HEK293 (cell line): Measurements from ENCODE around the gene KANK2.
A peak's percentile ranks its signal among the peaks of the same experiment; 100 is the strongest.

Source experiments
- BCL11B ChIP-seq: fragments of 450-650 bp; formaldehyde crosslinking; IDR thresholded peaks from 2 replicates; pipeline ENCODE4 v1.5.1; 2016; ENCODE audit warnings: low read depth, missing biosample characterization, missing genetic modification characterization
- HOXA7 ChIP-seq: sonication (generic); formaldehyde crosslinking; IDR thresholded peaks from 2 replicates; pipeline ENCODE4 v1.8.1; 2022; ENCODE audit warnings: missing genetic modification reagents, borderline replicate concordance
- HOXC10 ChIP-seq: sonication (generic); formaldehyde crosslinking; IDR thresholded peaks from 2 replicates; pipeline ENCODE4 v1.8.1; 2023; ENCODE audit warnings: mild to moderate bottlenecking, missing genetic modification reagents
- PBX3 ChIP-seq: sonication (generic); formaldehyde crosslinking; IDR thresholded peaks from 2 replicates; pipeline ENCODE4 v1.8.1; 2022; ENCODE audit warnings: mild to moderate bottlenecking, moderate library complexity, missing genetic modification reagents
- RBAK ChIP-seq: fragments of 450-650 bp; formaldehyde crosslinking; IDR thresholded peaks from 2 replicates; pipeline ENCODE4 v1.5.1; 2016; ENCODE audit warnings: missing biosample characterization, missing genetic modification characterization
- SETDB1 ChIP-seq: IDR thresholded peaks from one replicate; pipeline ENCODE4 v1.6.1; 2017; ENCODE audit warnings: mild to moderate bottlenecking, low read length, moderate library complexity, mixed read lengths; ENCODE audit not compliant: insufficient read length
- YY2 ChIP-seq: fragments of 450-650 bp; formaldehyde crosslinking; IDR thresholded peaks from 2 replicates; pipeline ENCODE4 v1.5.1; 2016; ENCODE audit warnings: missing biosample characterization, missing genetic modification characterization
- ZBTB6 ChIP-seq: fragments of 450-650 bp; formaldehyde crosslinking; IDR thresholded peaks from 2 replicates; pipeline ENCODE4 v1.5.1; 2017; ENCODE audit warnings: missing biosample characterization, missing genetic modification characterization
- ZEB2 ChIP-seq: fragments of 450-650 bp; formaldehyde crosslinking; IDR thresholded peaks from 2 replicates; pipeline ENCODE4 v1.5.1; 2016; ENCODE audit warnings: missing biosample characterization, missing genetic modification characterization
- ZNF132 ChIP-seq: fragments of 450-650 bp; formaldehyde crosslinking; IDR thresholded peaks from 2 replicates; pipeline ENCODE4 v1.5.1; 2017; ENCODE audit warnings: missing biosample characterization, missing genetic modification characterization, borderline replicate concordance
- ZNF138 ChIP-seq: fragments of 450-650 bp; formaldehyde crosslinking; IDR thresholded peaks from 2 replicates; pipeline ENCODE4 v1.5.1; 2016; ENCODE audit warnings: missing biosample characterization, missing genetic modification characterization, borderline replicate concordance
- ZNF157 ChIP-seq: fragments of 450-650 bp; formaldehyde crosslinking; IDR thresholded peaks from 2 replicates; pipeline ENCODE4 v1.5.1; 2016; ENCODE audit warnings: missing biosample characterization, missing genetic modification characterization
- ZNF175 ChIP-seq: fragments of 450-650 bp; formaldehyde crosslinking; IDR thresholded peaks from 2 replicates; pipeline ENCODE4 v1.5.1; 2016; ENCODE audit warnings: missing biosample characterization, missing genetic modification characterization
- ZNF19 ChIP-seq: fragments of 450-650 bp; formaldehyde crosslinking; IDR thresholded peaks from 2 replicates; pipeline ENCODE4; 2016; ENCODE audit warnings: missing biosample characterization, missing genetic modification characterization, low read depth
- ZNF280C ChIP-seq: fragments of 450-650 bp; formaldehyde crosslinking; IDR thresholded peaks from 2 replicates; pipeline ENCODE4 v1.5.1; 2016; ENCODE audit warnings: missing biosample characterization, missing genetic modification characterization
- ZNF292 ChIP-seq: fragments of 450-650 bp; formaldehyde crosslinking; IDR thresholded peaks from 2 replicates; pipeline ENCODE4 v1.5.1; 2016; ENCODE audit warnings: low read depth, missing biosample characterization, missing genetic modification characterization, borderline replicate concordance
- ZNF341 ChIP-seq: fragments of 450-650 bp; formaldehyde crosslinking; IDR thresholded peaks from 2 replicates; pipeline ENCODE4; 2016; ENCODE audit warnings: low read depth, missing biosample characterization, missing genetic modification characterization
- ZNF350 ChIP-seq: fragments of 450-650 bp; formaldehyde crosslinking; IDR thresholded peaks from 2 replicates; pipeline ENCODE4 v1.5.0; 2017; ENCODE audit warnings: missing biosample characterization, mild to moderate bottlenecking, missing genetic modification characterization
- ZNF391 ChIP-seq: fragments of 450-650 bp; formaldehyde crosslinking; IDR thresholded peaks from 2 replicates; pipeline ENCODE4 v1.5.1; 2016; ENCODE audit warnings: low read depth, missing biosample characterization, missing genetic modification characterization, borderline replicate concordance
- ZNF404 ChIP-seq: fragments of 450-650 bp; formaldehyde crosslinking; IDR thresholded peaks from 2 replicates; pipeline ENCODE4 v1.5.1; 2017; ENCODE audit warnings: missing biosample characterization, missing genetic modification characterization
- ZNF416 ChIP-seq: fragments of 450-650 bp; formaldehyde crosslinking; IDR thresholded peaks from 2 replicates; pipeline ENCODE4 v1.5.1; 2016; ENCODE audit warnings: missing biosample characterization, missing genetic modification characterization
- ZNF433 ChIP-seq: fragments of 450-650 bp; formaldehyde crosslinking; IDR thresholded peaks from 2 replicates; pipeline ENCODE4 v1.5.1; 2016; ENCODE audit warnings: missing biosample characterization, missing genetic modification characterization, low read depth
- ZNF488 ChIP-seq: fragments of 450-650 bp; formaldehyde crosslinking; IDR thresholded peaks from 2 replicates; pipeline ENCODE4 v1.5.1; 2016; ENCODE audit warnings: missing biosample characterization, missing genetic modification characterization
- ZNF548 ChIP-seq: fragments of 450-650 bp; formaldehyde crosslinking; IDR thresholded peaks from 2 replicates; pipeline ENCODE4 v1.5.1; 2016; ENCODE audit warnings: missing biosample characterization, missing genetic modification characterization
- ZNF624 ChIP-seq: fragments of 450-650 bp; formaldehyde crosslinking; IDR thresholded peaks from 2 replicates; pipeline ENCODE4 v1.5.1; 2017; ENCODE audit warnings: missing biosample characterization, missing genetic modification characterization
- ZNF792 ChIP-seq: fragments of 450-650 bp; formaldehyde crosslinking; IDR thresholded peaks from 2 replicates; pipeline ENCODE4 v1.5.1; 2016; ENCODE audit warnings: missing biosample characterization, missing genetic modification characterization
- ZSCAN23 ChIP-seq: fragments of 450-650 bp; formaldehyde crosslinking; IDR thresholded peaks from 2 replicates; pipeline ENCODE4 v1.5.1; 2016; ENCODE audit warnings: missing biosample characterization, missing genetic modification characterization
- ZSCAN5A ChIP-seq: fragments of 450-650 bp; formaldehyde crosslinking; IDR thresholded peaks from 2 replicates; pipeline ENCODE4 v1.5.1; 2016; ENCODE audit warnings: missing biosample characterization, missing genetic modification characterization
- TF ChIP-seq, protein P1 (sequence below): fragments of 450-650 bp; formaldehyde crosslinking; IDR thresholded peaks from 2 replicates; pipeline ENCODE4 v1.5.1; 2016; ENCODE audit warnings: missing biosample characterization, missing genetic modification characterization, borderline replicate concordance
- TF ChIP-seq, protein P2 (sequence below): fragments of 450-650 bp; formaldehyde crosslinking; IDR thresholded peaks from 2 replicates; pipeline ENCODE4 v1.5.1; 2016; ENCODE audit warnings: missing biosample characterization, missing genetic modification characterization

Gene KANK2

DNA sequence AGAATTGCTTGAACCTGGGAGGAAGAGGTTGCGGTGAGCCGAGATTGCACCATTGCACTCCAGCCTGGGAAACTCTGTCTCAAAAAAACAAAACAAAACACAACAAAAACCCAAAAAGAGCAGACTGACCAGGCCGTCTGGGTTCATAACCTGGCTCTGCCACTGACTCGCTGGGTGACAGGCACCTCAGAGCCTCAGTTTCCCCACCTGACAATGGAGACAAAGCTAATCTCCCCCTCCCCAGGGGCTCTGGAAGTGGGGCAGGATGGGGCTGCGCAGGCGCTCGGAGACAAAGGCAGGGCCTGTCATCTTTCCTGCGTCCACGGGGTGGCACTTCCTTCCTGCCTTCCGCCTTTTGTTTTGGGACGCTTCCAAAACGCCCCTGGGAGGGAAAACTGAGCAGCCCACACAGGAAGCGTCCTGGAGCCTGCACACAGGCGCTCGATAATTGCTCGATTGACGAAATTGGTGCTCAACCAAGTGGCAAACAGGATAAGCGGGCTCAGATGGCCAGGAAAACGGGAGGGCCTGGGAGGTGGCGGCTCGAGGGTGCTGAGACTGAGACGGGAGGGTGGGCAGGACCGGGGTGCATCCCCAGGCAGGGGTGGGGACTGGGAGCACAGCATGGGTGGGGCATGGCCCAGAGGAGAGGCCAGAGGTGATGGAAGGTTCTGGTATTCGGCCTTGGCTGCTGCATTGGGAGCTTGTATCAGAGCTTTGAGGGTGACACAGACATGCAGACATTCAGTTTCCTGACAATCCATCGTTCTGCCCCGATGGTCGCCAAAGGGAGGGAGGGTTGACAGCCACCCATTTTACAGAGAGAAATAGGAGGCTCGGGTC lies 59.6 kb downstream of the KANK2 start (continued):
- TF ChIP-seq ZNF548 (tag by site-specific recombination) (no peak), ZNF132 (no peak), ZSCAN5A (tag by site-specific recombination) (no peak), HOXC10 (CRISPR knock-in tag) (no peak), ZNF404 (no peak), ZSCAN23 (no peak), ZNF341 (tag by site-specific recombination) (peak; percentile 62), ZNF280C (no peak), ZNF391 (tag by site-specific recombination) (no peak), ZEB2 (tag by site-specific recombination) (peak; percentile 81), HOXA7 (CRISPR knock-in tag) (no peak), ZNF624 (tag by site-specific recombination) (no peak), ZNF19 (no peak), SETDB1 (no peak), ZNF138 (tag by site-specific recombination) (no peak), ZNF350 (tag by site-specific recombination) (no peak), ZNF416 (no peak), ZNF292 (tag by site-specific recombination) (no peak), YY2 (tag by site-specific recombination) (no peak), RBAK (tag by site-specific recombination) (no peak), ZNF175 (tag by site-specific recombination) (no peak), ZBTB6 (tag by site-specific recombination) (peak; percentile 93), ZNF157 (tag by site-specific recombination) (no peak), ZNF488 (no peak), ZNF792 (peak; percentile 99), PBX3 (CRISPR knock-in tag) (no peak), ZNF433 (tag by site-specific recombination) (no peak), BCL11B (0 out of 2 replicates have a peak, but pooled peaks have one; percentile 40)
- TF ChIP-seq, protein P1, sequence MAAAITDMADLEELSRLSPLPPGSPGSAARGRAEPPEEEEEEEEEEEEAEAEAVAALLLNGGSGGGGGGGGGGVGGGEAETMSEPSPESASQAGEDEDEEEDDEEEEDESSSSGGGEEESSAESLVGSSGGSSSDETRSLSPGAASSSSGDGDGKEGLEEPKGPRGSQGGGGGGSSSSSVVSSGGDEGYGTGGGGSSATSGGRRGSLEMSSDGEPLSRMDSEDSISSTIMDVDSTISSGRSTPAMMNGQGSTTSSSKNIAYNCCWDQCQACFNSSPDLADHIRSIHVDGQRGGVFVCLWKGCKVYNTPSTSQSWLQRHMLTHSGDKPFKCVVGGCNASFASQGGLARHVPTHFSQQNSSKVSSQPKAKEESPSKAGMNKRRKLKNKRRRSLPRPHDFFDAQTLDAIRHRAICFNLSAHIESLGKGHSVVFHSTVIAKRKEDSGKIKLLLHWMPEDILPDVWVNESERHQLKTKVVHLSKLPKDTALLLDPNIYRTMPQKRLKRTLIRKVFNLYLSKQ (tag by site-specific recombination): no peak
- TF ChIP-seq, protein P2, sequence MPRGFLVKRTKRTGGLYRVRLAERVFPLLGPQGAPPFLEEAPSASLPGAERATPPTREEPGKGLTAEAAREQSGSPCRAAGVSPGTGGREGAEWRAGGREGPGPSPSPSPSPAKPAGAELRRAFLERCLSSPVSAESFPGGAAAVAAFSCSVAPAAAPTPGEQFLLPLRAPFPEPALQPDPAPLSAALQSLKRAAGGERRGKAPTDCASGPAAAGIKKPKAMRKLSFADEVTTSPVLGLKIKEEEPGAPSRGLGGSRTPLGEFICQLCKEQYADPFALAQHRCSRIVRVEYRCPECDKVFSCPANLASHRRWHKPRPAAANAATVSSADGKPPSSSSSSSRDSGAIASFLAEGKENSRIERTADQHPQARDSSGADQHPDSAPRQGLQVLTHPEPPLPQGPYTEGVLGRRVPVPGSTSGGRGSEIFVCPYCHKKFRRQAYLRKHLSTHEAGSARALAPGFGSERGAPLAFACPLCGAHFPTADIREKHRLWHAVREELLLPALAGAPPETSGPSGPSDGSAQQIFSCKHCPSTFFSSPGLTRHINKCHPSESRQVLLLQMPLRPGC: no peak
